SK-N-SH (cell line): ENCODE results near the gene BOD1. TPM values are rescaled to one million over a fixed set of nuclear protein-coding genes. Genes with fewer than 3 reads are reported as not detected.

ENCODE experiments used
- CTCF ChIA-PET: fragments of 300-600, 350-600 bp; formaldehyde crosslinking; extraction: SDS; loops from one replicate; lab custom pipeline; 2021; lab: Yijun Ruan, JAX
- POLR2A ChIA-PET: fragments of 350-600 bp; sonication (Branson Sonifier 250); formaldehyde crosslinking; extraction: SDS; loops from one replicate; lab custom pipeline; 2020; ENCODE audit warnings: antibody characterized with exemption, inconsistent platforms; lab: Yijun Ruan, JAX
- DNase-seq: peaks from one replicate; pipeline ENCODE4 v3.0.0; 2012
- H2AFZ ChIP-seq: fragments of 200-600 bp; sonication (generic); 2 replicates; pipeline ENCODE4 v1.8.1; 2016; ENCODE audit warnings: antibody characterized with exemption, mild to moderate bottlenecking, low read depth
- H3F3A ChIP-seq: fragments of 200-600 bp; sonication (generic); replicated peaks from 2 replicates; pipeline ENCODE3; 2016; ENCODE audit warnings: antibody characterized with exemption, mild to moderate bottlenecking; ENCODE audit not compliant: insufficient read depth
- H3K27ac ChIP-seq, 2 experiments: fragments of 200-500 bp in 1 of 2; fragments of 200-600 bp in 1 of 2; sonication (Bioruptor generic) in 1 of 2; sonication (generic), shearing (Covaris generic) in 1 of 2; 2 replicates each; pipeline versions ENCODE4 v1.5.1 to v1.6.1; 2014 to 2016; ENCODE audit warnings: low read depth in 2 of 2, inconsistent platforms in 1 of 2, low read length in 1 of 2, mild to moderate bottlenecking in 1 of 2, mixed read lengths in 1 of 2
- H3K27me3 ChIP-seq: fragments of 200-600 bp; sonication (generic), shearing (Covaris generic); 2 replicates; pipeline ENCODE4 v1.6.1; 2016; ENCODE audit warnings: mixed run types; ENCODE audit not compliant: insufficient read depth
- H3K36me3 ChIP-seq, 2 experiments: fragments of 200-500 bp in 1 of 2; fragments of 200-600 bp in 1 of 2; sonication (Bioruptor generic) in 1 of 2; sonication (generic) in 1 of 2; replicated peaks in 1 of 2; 2 replicates each; pipeline versions ENCODE3 to v1.5.1; 2014 to 2016; ENCODE audit warnings: low read length in 1 of 2, mild to moderate bottlenecking in 1 of 2; ENCODE audit not compliant: insufficient read depth in 2 of 2, control insufficient read depth in 1 of 2
- H3K4me1 ChIP-seq, 2 experiments: fragments of 200-500 bp in 1 of 2; fragments of 200-600 bp in 1 of 2; sonication (Bioruptor generic) in 1 of 2; sonication (generic), shearing (Covaris generic) in 1 of 2; 2 replicates each; pipeline versions ENCODE4 v1.5.1 to v1.6.1; 2014 to 2016; ENCODE audit warnings: low read depth in 1 of 2, low read length in 1 of 2, mixed run types in 1 of 2; ENCODE audit not compliant: insufficient read depth in 2 of 2, control insufficient read depth in 1 of 2
- H3K4me2 ChIP-seq: fragments of 200-600 bp; sonication (generic), shearing (Covaris generic); 2 replicates; pipeline ENCODE4 v1.6.1; 2017; ENCODE audit warnings: mixed run types
- H3K4me3 ChIP-seq, 2 experiments: fragments of 200-500 bp in 1 of 2; fragments of 200-600 bp in 1 of 2; sonication (Bioruptor generic) in 1 of 2; sonication (generic), shearing (Covaris generic) in 1 of 2; 2 replicates each; pipeline versions ENCODE4 v1.5.1 to v1.8.1; 2014 to 2016; ENCODE audit warnings: low read depth in 2 of 2, inconsistent platforms in 1 of 2, low read length in 1 of 2, mild to moderate bottlenecking in 1 of 2, mixed read lengths in 1 of 2, moderate library complexity in 1 of 2
- H3K79me2 ChIP-seq: fragments of 200-600 bp; sonication (generic); 2 replicates; pipeline ENCODE4 v1.8.1; 2017; ENCODE audit warnings: mild to moderate bottlenecking; ENCODE audit not compliant: insufficient read depth
- H3K9ac ChIP-seq: fragments of 200-600 bp; sonication (generic); 2 replicates; pipeline ENCODE4 v1.6.1; 2017; ENCODE audit warnings: mixed run types
- H3K9me2 ChIP-seq: fragments of 200-600 bp; sonication (generic); 2 replicates; pipeline ENCODE4 v1.6.1; 2017; ENCODE audit warnings: mixed run types
- H3K9me3 ChIP-seq: fragments of 200-600 bp; sonication (generic); 2 replicates; pipeline ENCODE4 v1.6.1; 2017; ENCODE audit warnings: mixed run types, mild to moderate bottlenecking, moderate library complexity
- H4K20me1 ChIP-seq: fragments of 200-600 bp; sonication (generic); 2 replicates; pipeline ENCODE4 v1.6.1; 2017; ENCODE audit warnings: mild to moderate bottlenecking, mixed run types; ENCODE audit not compliant: insufficient read depth
- CTCF ChIP-seq: fragments of 200-600 bp; sonication (generic); IDR thresholded peaks from 2 replicates; pipeline ENCODE4 v1.6.1; 2017; ENCODE audit warnings: antibody characterized with exemption, mild to moderate bottlenecking, moderate library complexity
- EP300 ChIP-seq, 2 experiments: IDR thresholded peaks; 2 replicates each; pipeline versions ENCODE4 v1.4.0 to v1.6.1; 2012; ENCODE audit warnings: borderline replicate concordance in 1 of 2, low read depth in 1 of 2, low read length in 1 of 2
- FOXJ3 ChIP-seq: sonication (generic); formaldehyde crosslinking; IDR thresholded peaks from 2 replicates; pipeline ENCODE4 v1.5.1; 2020; ENCODE audit warnings: mild to moderate bottlenecking, missing genetic modification reagents
- FOXM1 ChIP-seq: IDR thresholded peaks from 2 replicates; pipeline ENCODE4 v1.4.0; 2012; ENCODE audit warnings: low read depth, mild to moderate bottlenecking
- MEF2A ChIP-seq: IDR thresholded peaks from 2 replicates; pipeline ENCODE4 v1.4.0; 2012; ENCODE audit warnings: low read depth, borderline replicate concordance
- NFIC ChIP-seq: IDR thresholded peaks from 2 replicates; pipeline ENCODE4 v1.4.0; 2012; ENCODE audit warnings: borderline replicate concordance
- SMC3 ChIP-seq: IDR thresholded peaks from 2 replicates; pipeline ENCODE4 v1.6.1; 2012; ENCODE audit warnings: low read depth, low read length, improper control_type of control experiment
- USF1 ChIP-seq: IDR thresholded peaks from 2 replicates; pipeline ENCODE4 v1.4.0; 2012; ENCODE audit warnings: low read depth, borderline replicate concordance
- ZBTB33 ChIP-seq: IDR thresholded peaks from 2 replicates; pipeline ENCODE4 v1.4.0; 2012; ENCODE audit warnings: low read depth, borderline replicate concordance
- WGBS: methylation state at CpG from one replicate; pipeline ENCODE4 v1.1.6; 2017; ENCODE audit warnings: low lambda C conversion rate; 5-methylcytosine and 5-hydroxymethylcytosine counted together
- polyA plus RNA-seq, 3 experiments: library from polyadenylated mRNA; depleted of rRNA; stranded (reverse); fragments of >200 nt; gene quantifications; 2 replicates each; pipeline ENCODE4 v1.2.3, GENCODE V29; 2012

BOD1 gene
- polyA plus RNA-seq, 1 of the 3 experiments (the other 2 are of a cell fraction): 45.3 TPM

- POLR2A ChIA-PET: no interaction called here
- whole genome bisulfite sequencing: 87% methylated on average over 1 of the region's 1 CpG
Measured at GRCh38 chr5:173604141-173604540, 12.3 kb downstream of the BOD1 start.

More at GRCh38 chr5:173604141-173604540, 12.3 kb downstream of the BOD1 start:
- no peaks in the 10 kb centered on the region for H3K9me3 ChIP-seq
- no peak overlapping the region for H3K27ac ChIP-seq
- H3F3A ChIP-seq: no peaks in the 10 kb centered on the region
- peaks cover 7% of the 10 kb centered on the region; the same call in 1 of the 2 replicates for H3K79me2 ChIP-seq
- H3K36me3 ChIP-seq: peaks cover 33 to 51% of the 10 kb centered on the region in 2 experiments
- H2AFZ ChIP-seq: no peak overlapping the region
- no peak overlapping the region for H3K9ac ChIP-seq
- no peak overlapping the region for H3K4me2 ChIP-seq
- TF ChIP-seq FOXJ3 (CRISPR knock-in tag): no peak
- no peak for TF ChIP-seq USF1
- no peak for TF ChIP-seq SMC3
- TF ChIP-seq FOXM1: no peak
- TF ChIP-seq NFIC: no peak
- no peak for TF ChIP-seq EP300 (IDR thresholded peaks at IDR 0.05; ENCODE audit: borderline replicate concordance in 1 of 2, low read depth in 1 of 2, low read length in 1 of 2)
- no peak for TF ChIP-seq CTCF
- no peak for TF ChIP-seq ZBTB33
- no peak for TF ChIP-seq MEF2A
- TF ChIP-seq, all 33 proteins: peak for 0
- H3K4me3 ChIP-seq: no peak overlapping the region
- H3K27me3 ChIP-seq: no peaks in the 10 kb centered on the region
- no peaks in the 10 kb centered on the region for H3K9me2 ChIP-seq
- CTCF ChIA-PET: interaction anchor here (1.1 to 4.2 kb wide), 2 partner anchors 12 to 273 kb away, joined by 3 to 17 read pairs; partner anchors contain the start of gene BOD1
- no peaks in the 10 kb centered on the region; the same call in 1 of the 2 replicates for H4K20me1 ChIP-seq
- no peaks in the 10 kb centered on the region for H3K4me1 ChIP-seq
- no peak for DNase-seq
